Mononuclear cell (primary cell): Measurements from ENCODE around the gene SLMAP. TPM values are rescaled to one million over a fixed set of nuclear protein-coding genes. Genes with fewer than 3 reads are reported as not detected.
A peak's percentile ranks its signal among the peaks of the same experiment; 100 is the strongest.

Experiments used
- H3K27me3 ChIP-seq: 2 replicates; pipeline ENCODE4 v1.6.0; 2011; ENCODE audit warnings: low read length, control low read depth; ENCODE audit not compliant: insufficient read depth
- H3K4me1 ChIP-seq: 2 replicates; pipeline ENCODE4 v1.5.1; 2011; ENCODE audit warnings: mild to moderate bottlenecking, low read length, control low read depth; ENCODE audit not compliant: insufficient read depth
- H3K4me3 ChIP-seq: 2 replicates; pipeline ENCODE4 v1.5.1; 2011; ENCODE audit warnings: mild to moderate bottlenecking, low read length, moderate library complexity
- H3K9me3 ChIP-seq: 2 replicates; pipeline ENCODE4 v1.5.1; 2011; ENCODE audit warnings: low read depth, mild to moderate bottlenecking, control low read depth, low read length
- total RNA-seq: library from RNA; depleted of rRNA; stranded (reverse); fragments of >200 nt; gene quantifications from one replicate; pipeline ENCODE4 v1.2.3, GENCODE V29; 2012

Gene SLMAP
- total RNA-seq, 1 donor: 68.6 TPM

GRCh38 chr3:57738391-57738790 is 17.7 kb upstream of the SLMAP start:
- H3K27me3 ChIP-seq: no peaks in the 10 kb centered on the region
- H3K9me3 ChIP-seq: no peaks in the 10 kb centered on the region
- no peak overlapping the region for H3K4me3 ChIP-seq
- H3K4me1 ChIP-seq: no peaks in the 10 kb centered on the region

- Histone ChIP-seq H3K27me3 (no peaks in the 10 kb centered on the region), H3K4me1 (no peaks in the 10 kb centered on the region), H3K9me3 (no peaks in the 10 kb centered on the region), H3K4me3 (no peak overlapping the region)
These were observed 16.1 kb upstream of the SLMAP start for GRCh38 chr3:57740027-57740426.

GRCh38 chr3:57743496-57743895 is 12.6 kb upstream of the SLMAP start:
- no peaks in the 10 kb centered on the region for H3K4me1 ChIP-seq
- H3K4me3 ChIP-seq: no peak overlapping the region

GRCh38 chr3:57745101-57745500 is 11.0 kb upstream of the SLMAP start:
- H3K9me3 ChIP-seq: no peaks in the 10 kb centered on the region
- no peaks in the 10 kb centered on the region for H3K27me3 ChIP-seq
- no peaks in the 10 kb centered on the region for H3K4me1 ChIP-seq
- no peak overlapping the region for H3K4me3 ChIP-seq

More at GRCh38 chr3:57743496-57743895, 12.6 kb upstream of the SLMAP start:
- Histone ChIP-seq H3K9me3 (no peaks in the 10 kb centered on the region), H3K27me3 (no peaks in the 10 kb centered on the region)

GRCh38 chr3:57746156-57747010 is 9.7 kb upstream of the SLMAP start:
- Histone ChIP-seq H3K9me3 (no peaks in the 10 kb centered on the region), H3K4me1 (no peaks in the 10 kb centered on the region), H3K4me3 (no peak overlapping the region), H3K27me3 (no peaks in the 10 kb centered on the region)

GRCh38 chr3:57749542-57749941 is 6.6 kb upstream of the SLMAP start:
- Histone ChIP-seq H3K4me1 (no peaks in the 10 kb centered on the region), H3K9me3 (no peaks in the 10 kb centered on the region), H3K27me3 (no peaks in the 10 kb centered on the region), H3K4me3 (no peak overlapping the region)

- no peaks in the 10 kb centered on the region for H3K9me3 ChIP-seq
- no peaks in the 10 kb centered on the region for H3K27me3 ChIP-seq
- peaks cover 9% of the 10 kb centered on the region for H3K4me1 ChIP-seq
- H3K4me3 ChIP-seq: no peak overlapping the region
These were observed 3.8 kb upstream of the SLMAP start for GRCh38 chr3:57752307-57752706.

- no peaks in the 10 kb centered on the region for H3K9me3 ChIP-seq
- no peaks in the 10 kb centered on the region for H3K27me3 ChIP-seq
- H3K4me3 ChIP-seq: no peak overlapping the region
- H3K4me1 ChIP-seq: peaks cover 16% of the 10 kb centered on the region
These were observed 3.1 kb upstream of the SLMAP start for GRCh38 chr3:57753016-57753415.

- Histone ChIP-seq H3K27me3 (no peaks in the 10 kb centered on the region), H3K4me1 (peaks cover 35% of the 10 kb centered on the region), H3K4me3 (peak overlapping the region; percentile 92), H3K9me3 (no peaks in the 10 kb centered on the region)
These were observed 787 bp upstream of the SLMAP start for GRCh38 chr3:57755368-57755675.

- H3K4me1 ChIP-seq: peaks cover 47% of the 10 kb centered on the region
- peak overlapping the region; percentile 92 for H3K4me3 ChIP-seq
- no peaks in the 10 kb centered on the region for H3K27me3 ChIP-seq
- no peaks in the 10 kb centered on the region for H3K9me3 ChIP-seq
These were observed 656 bp downstream of the SLMAP start for GRCh38 chr3:57756528-57757401.

- Histone ChIP-seq H3K4me3 (peak overlapping the region; percentile 92), H3K4me1 (peaks cover 56% of the 10 kb centered on the region), H3K9me3 (no peaks in the 10 kb centered on the region), H3K27me3 (no peaks in the 10 kb centered on the region)
These were observed 1.7 kb downstream of the SLMAP start for GRCh38 chr3:57757642-57758297.

- H3K27me3 ChIP-seq: no peaks in the 10 kb centered on the region
- no peaks in the 10 kb centered on the region for H3K9me3 ChIP-seq
- no peak overlapping the region for H3K4me3 ChIP-seq
- peaks cover 64% of the 10 kb centered on the region for H3K4me1 ChIP-seq
These were observed 2.6 kb downstream of the SLMAP start for GRCh38 chr3:57758686-57759085.

GRCh38 chr3:57764794-57765193 is 8.7 kb downstream of the SLMAP start:
- Histone ChIP-seq H3K4me3 (no peak overlapping the region), H3K9me3 (no peaks in the 10 kb centered on the region), H3K4me1 (peaks cover 46% of the 10 kb centered on the region), H3K27me3 (no peaks in the 10 kb centered on the region)

- Histone ChIP-seq H3K9me3 (no peaks in the 10 kb centered on the region), H3K4me3 (no peak overlapping the region), H3K27me3 (no peaks in the 10 kb centered on the region), H3K4me1 (peaks cover 18% of the 10 kb centered on the region)
These were observed 12.5 kb downstream of the SLMAP start for GRCh38 chr3:57768595-57768994.
